HepG2 (cell line): Measurements from ENCODE around the gene MRPL38. TPM values are rescaled to one million over a fixed set of nuclear protein-coding genes. Genes with fewer than 3 reads are reported as not detected.

Experiments
- CENPT ChIP-seq: sonication (generic); formaldehyde crosslinking; IDR thresholded peaks from 2 replicates; pipeline ENCODE4 v1.8.0; 2022; ENCODE audit warnings: low read depth, mild to moderate bottlenecking, moderate library complexity, missing genetic modification reagents
- CHD2 ChIP-seq: IDR thresholded peaks from 2 replicates; pipeline ENCODE4 v1.6.1; 2011; ENCODE audit warnings: low read depth, low read length, improper control_type of control experiment
- GLI4 ChIP-seq: sonication (generic); formaldehyde crosslinking; IDR thresholded peaks from 2 replicates; pipeline ENCODE4 v1.5.1; 2020; ENCODE audit warnings: missing genetic modification reagents, mild to moderate bottlenecking, moderate library complexity, borderline replicate concordance
- GTF2F1 ChIP-seq: fragments of 150-350 bp; IDR thresholded peaks from 2 replicates; pipeline ENCODE4 v1.6.1; 2014; ENCODE audit warnings: low read length
- HNRNPUL1 ChIP-seq: fragments of 200-400 bp; formaldehyde crosslinking; IDR thresholded peaks from 2 replicates; pipeline ENCODE4 v1.6.1; 2017; ENCODE audit warnings: low read depth, mild to moderate bottlenecking, low read length, moderate library complexity
- JARID2 ChIP-seq: sonication (generic); formaldehyde crosslinking; IDR thresholded peaks from 2 replicates; pipeline ENCODE4 v1.8.1; 2023; ENCODE audit warnings: missing genetic modification reagents, inconsistent platforms; ENCODE audit not compliant: insufficient replicate concordance
- NFKB2 ChIP-seq: sonication (generic); formaldehyde crosslinking; IDR thresholded peaks from 2 replicates; pipeline ENCODE4 v1.4.0; 2020; ENCODE audit warnings: missing genetic modification reagents, borderline replicate concordance
- NFYC ChIP-seq: IDR thresholded peaks from 2 replicates; pipeline ENCODE4 v1.6.1; 2016; ENCODE audit warnings: missing genetic modification reagents, missing compliant biosample characterization
- NR2C2 ChIP-seq: sonication (generic); formaldehyde crosslinking; IDR thresholded peaks from 2 replicates; pipeline ENCODE4 v1.4.0; 2020; ENCODE audit warnings: missing genetic modification reagents, mild to moderate bottlenecking, moderate library complexity, borderline replicate concordance
- RFXAP ChIP-seq: sonication (generic); formaldehyde crosslinking; IDR thresholded peaks from 2 replicates; pipeline ENCODE4 v1.4.0; 2020; ENCODE audit warnings: missing genetic modification reagents, borderline replicate concordance
- SIN3A ChIP-seq: IDR thresholded peaks from 2 replicates; pipeline ENCODE4 v1.6.1; 2011; ENCODE audit warnings: low read depth, mild to moderate bottlenecking, control low read depth, low read length, borderline replicate concordance
- SMARCE1 ChIP-seq: fragments of 450-650 bp; IDR thresholded peaks from 2 replicates; pipeline ENCODE4 v1.6.1; 2017; ENCODE audit warnings: borderline replicate concordance
- SP1 ChIP-seq, 2 experiments: fragments of 450-650 bp in 1 of 2; sonication (generic) in 1 of 2; formaldehyde crosslinking in 1 of 2; IDR thresholded peaks; 2 replicates each; pipeline versions ENCODE4 v1.4.0 to v1.6.1; 2016 to 2020; ENCODE audit warnings: missing genetic modification reagents in 1 of 2
- STAG1 ChIP-seq: sonication (generic); formaldehyde crosslinking; IDR thresholded peaks from 2 replicates; pipeline ENCODE4 v1.4.0; 2020; ENCODE audit warnings: missing genetic modification reagents
- TBX2 ChIP-seq: sonication (generic); formaldehyde crosslinking; IDR thresholded peaks from 2 replicates; pipeline ENCODE4 v1.5.0; 2020; ENCODE audit warnings: missing genetic modification reagents, mild to moderate bottlenecking, borderline replicate concordance
- TBX3 ChIP-seq: fragments of 450-650 bp; IDR thresholded peaks from 2 replicates; pipeline ENCODE4 v1.6.1; 2017; ENCODE audit warnings: antibody characterized with exemption, mild to moderate bottlenecking, inconsistent platforms, borderline replicate concordance
- XBP1 ChIP-seq: sonication (generic); formaldehyde crosslinking; IDR thresholded peaks from 2 replicates; pipeline ENCODE4 v1.5.0; 2020; ENCODE audit warnings: missing genetic modification reagents
- ZFP41 ChIP-seq: sonication (generic); formaldehyde crosslinking; IDR thresholded peaks from 2 replicates; pipeline ENCODE4 v1.4.0; 2020; ENCODE audit warnings: mild to moderate bottlenecking, missing genetic modification reagents, borderline replicate concordance
- ZMYM3 ChIP-seq: sonication (generic); formaldehyde crosslinking; IDR thresholded peaks from 2 replicates; pipeline ENCODE4 v1.5.1; 2020; ENCODE audit warnings: mild to moderate bottlenecking, missing genetic modification reagents
- ZNF10 ChIP-seq: sonication (generic); formaldehyde crosslinking; IDR thresholded peaks from 2 replicates; pipeline ENCODE4 v1.4.0; 2020; ENCODE audit warnings: mild to moderate bottlenecking, low read depth, missing genetic modification reagents, borderline replicate concordance
- ZNF468 ChIP-seq: sonication (generic); formaldehyde crosslinking; IDR thresholded peaks from 2 replicates; pipeline ENCODE4 v1.8.0; 2022; ENCODE audit warnings: mild to moderate bottlenecking, moderate library complexity, missing genetic modification reagents
- ZNF577 ChIP-seq: sonication (generic); formaldehyde crosslinking; IDR thresholded peaks from 2 replicates; pipeline ENCODE4 v1.4.0; 2020; ENCODE audit warnings: mild to moderate bottlenecking, low read depth, missing genetic modification reagents, borderline replicate concordance
- ZNF672 ChIP-seq: sonication (generic); formaldehyde crosslinking; IDR thresholded peaks from 2 replicates; pipeline ENCODE4 v1.8.1; 2022; ENCODE audit warnings: missing genetic modification reagents
- polyA plus RNA-seq, 8 experiments: library from polyadenylated mRNA; depleted of rRNA in 3 of 8; stranded (reverse) in 7 of 8; unstranded in 1 of 8; fragments of >200 nt; fragmentation: Illumina TruSeq in 4 of 8; extraction: Trizol in 4 of 8; gene quantifications; 2 replicates each; pipeline versions ENCODE4 v1.2.1 to v1.2.3, GENCODE V29; 2011 to 2016; ENCODE audit warnings: low read depth in 4 of 8, missing spikeins in 1 of 8, mixed read lengths in 1 of 8; ENCODE audit not compliant: insufficient read depth in 1 of 8
- total RNA-seq, 5 experiments: library from RNA; depleted of rRNA; stranded (reverse); fragments of >200 nt; fragmentation: Illumina TruSeq; extraction: Trizol; gene quantifications; 2 replicates each; pipeline ENCODE4 v1.2.3, GENCODE V29; 2016; ENCODE audit warnings: low read depth in 1 of 5
- TF ChIP-seq, protein P1 (sequence below): sonication (generic); formaldehyde crosslinking; conservative IDR thresholded peaks from 2 replicates; pipeline ENCODE4 v1.5.0; 2020; ENCODE audit warnings: missing genetic modification reagents
- TF ChIP-seq, protein P2 (sequence below): sonication (generic); formaldehyde crosslinking; IDR thresholded peaks from 2 replicates; pipeline ENCODE4 v1.5.1; 2020; ENCODE audit warnings: mild to moderate bottlenecking, missing genetic modification reagents, moderate library complexity

Gene MRPL38
- total and polyA plus RNA-seq, 2 of the 13 experiments (the other 11 are each of a cell fraction or from before 2014, with no cell fraction given): 83.7 to 125 TPM

DNA sequence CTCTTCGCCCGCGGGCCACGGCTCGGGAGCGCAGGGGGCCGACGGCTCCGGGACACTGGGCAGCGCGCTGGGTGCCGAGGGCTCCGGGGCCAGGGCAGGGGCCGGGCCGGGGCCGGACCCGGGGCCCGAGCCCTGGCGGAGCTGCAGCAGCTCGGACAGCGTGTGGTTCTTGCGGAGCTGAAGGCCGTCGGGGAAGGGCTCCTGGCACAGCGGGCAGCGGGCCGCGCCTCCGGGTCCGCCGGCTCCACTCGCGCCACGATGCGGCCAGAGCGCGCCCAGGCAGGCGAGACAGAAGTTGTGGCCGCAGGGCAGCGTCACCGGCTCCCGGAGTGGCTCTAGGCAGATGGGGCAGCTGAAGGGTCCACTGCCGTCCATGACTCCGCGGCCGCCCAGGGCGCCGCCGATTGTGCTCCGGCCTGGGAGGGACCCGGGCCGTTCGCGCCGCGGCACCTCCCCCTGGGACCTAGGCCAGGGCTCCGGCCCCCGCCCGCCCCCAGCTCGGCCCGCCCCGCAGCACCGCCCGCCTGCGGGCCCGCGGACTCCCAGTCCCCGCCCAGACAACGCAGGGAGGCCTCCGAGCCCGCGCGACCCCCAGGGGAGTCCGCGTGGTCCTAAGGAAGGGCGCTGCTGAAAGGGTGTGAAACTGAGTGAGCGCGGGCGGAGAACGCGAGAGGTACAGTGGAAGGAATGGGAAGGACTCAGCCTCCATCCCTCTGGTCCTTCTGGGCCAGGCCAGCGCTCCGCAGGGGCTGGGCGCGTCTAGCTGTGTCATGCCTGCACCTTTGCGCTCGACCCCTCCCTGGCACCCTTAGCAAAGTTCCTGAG lies 26.3 kb downstream of the MRPL38 start, which contains the start of gene TRIM47 (continued):
- TF ChIP-seq TBX3 (peak; percentile 88), ZNF577 (CRISPR knock-in tag) (no peak), CHD2 (peak; percentile 71), HNRNPUL1 (no peak; the same call in 1 of the 2 replicates), ZNF672 (CRISPR knock-in tag) (no peak), RFXAP (0 out of 2 replicates have a peak, but pooled peaks have one; percentile 20), GLI4 (CRISPR knock-in tag) (no peak), XBP1 (0 out of 2 replicates have a peak, but pooled peaks have one; percentile 44), STAG1 (no peak), SIN3A (no peak), CENPT (CRISPR knock-in tag) (no peak), ZMYM3 (CRISPR knock-in tag) (peak; percentile 91), JARID2 (peak; percentile 82), GTF2F1 (no peak), ZFP41 (CRISPR knock-in tag) (0 out of 2 replicates have a peak, but pooled peaks have one; percentile 53), NFYC (CRISPR knock-in tag) (no peak; the same call in 1 of the 2 replicates), NR2C2 (CRISPR knock-in tag) (peak; percentile 11; the same call in 1 of the 2 replicates), ZNF468 (CRISPR knock-in tag) (no peak), ZNF10 (CRISPR knock-in tag) (no peak), SMARCE1 (no peak), TBX2 (CRISPR knock-in tag) (peak; percentile 51), NFKB2 (CRISPR knock-in tag) (peak; percentile 66), SP1 (IDR thresholded peaks at IDR 0.05) (no peak), SP1 (CRISPR knock-in tag; IDR thresholded peaks at IDR 0.05) (peak; percentile 70)
- TF ChIP-seq, protein P1, sequence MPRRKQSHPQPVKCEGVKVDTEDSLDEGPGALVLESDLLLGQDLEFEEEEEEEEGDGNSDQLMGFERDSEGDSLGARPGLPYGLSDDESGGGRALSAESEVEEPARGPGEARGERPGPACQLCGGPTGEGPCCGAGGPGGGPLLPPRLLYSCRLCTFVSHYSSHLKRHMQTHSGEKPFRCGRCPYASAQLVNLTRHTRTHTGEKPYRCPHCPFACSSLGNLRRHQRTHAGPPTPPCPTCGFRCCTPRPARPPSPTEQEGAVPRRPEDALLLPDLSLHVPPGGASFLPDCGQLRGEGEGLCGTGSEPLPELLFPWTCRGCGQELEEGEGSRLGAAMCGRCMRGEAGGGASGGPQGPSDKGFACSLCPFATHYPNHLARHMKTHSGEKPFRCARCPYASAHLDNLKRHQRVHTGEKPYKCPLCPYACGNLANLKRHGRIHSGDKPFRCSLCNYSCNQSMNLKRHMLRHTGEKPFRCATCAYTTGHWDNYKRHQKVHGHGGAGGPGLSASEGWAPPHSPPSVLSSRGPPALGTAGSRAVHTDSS (CRISPR knock-in tag): no peak
- TF ChIP-seq, protein P2, sequence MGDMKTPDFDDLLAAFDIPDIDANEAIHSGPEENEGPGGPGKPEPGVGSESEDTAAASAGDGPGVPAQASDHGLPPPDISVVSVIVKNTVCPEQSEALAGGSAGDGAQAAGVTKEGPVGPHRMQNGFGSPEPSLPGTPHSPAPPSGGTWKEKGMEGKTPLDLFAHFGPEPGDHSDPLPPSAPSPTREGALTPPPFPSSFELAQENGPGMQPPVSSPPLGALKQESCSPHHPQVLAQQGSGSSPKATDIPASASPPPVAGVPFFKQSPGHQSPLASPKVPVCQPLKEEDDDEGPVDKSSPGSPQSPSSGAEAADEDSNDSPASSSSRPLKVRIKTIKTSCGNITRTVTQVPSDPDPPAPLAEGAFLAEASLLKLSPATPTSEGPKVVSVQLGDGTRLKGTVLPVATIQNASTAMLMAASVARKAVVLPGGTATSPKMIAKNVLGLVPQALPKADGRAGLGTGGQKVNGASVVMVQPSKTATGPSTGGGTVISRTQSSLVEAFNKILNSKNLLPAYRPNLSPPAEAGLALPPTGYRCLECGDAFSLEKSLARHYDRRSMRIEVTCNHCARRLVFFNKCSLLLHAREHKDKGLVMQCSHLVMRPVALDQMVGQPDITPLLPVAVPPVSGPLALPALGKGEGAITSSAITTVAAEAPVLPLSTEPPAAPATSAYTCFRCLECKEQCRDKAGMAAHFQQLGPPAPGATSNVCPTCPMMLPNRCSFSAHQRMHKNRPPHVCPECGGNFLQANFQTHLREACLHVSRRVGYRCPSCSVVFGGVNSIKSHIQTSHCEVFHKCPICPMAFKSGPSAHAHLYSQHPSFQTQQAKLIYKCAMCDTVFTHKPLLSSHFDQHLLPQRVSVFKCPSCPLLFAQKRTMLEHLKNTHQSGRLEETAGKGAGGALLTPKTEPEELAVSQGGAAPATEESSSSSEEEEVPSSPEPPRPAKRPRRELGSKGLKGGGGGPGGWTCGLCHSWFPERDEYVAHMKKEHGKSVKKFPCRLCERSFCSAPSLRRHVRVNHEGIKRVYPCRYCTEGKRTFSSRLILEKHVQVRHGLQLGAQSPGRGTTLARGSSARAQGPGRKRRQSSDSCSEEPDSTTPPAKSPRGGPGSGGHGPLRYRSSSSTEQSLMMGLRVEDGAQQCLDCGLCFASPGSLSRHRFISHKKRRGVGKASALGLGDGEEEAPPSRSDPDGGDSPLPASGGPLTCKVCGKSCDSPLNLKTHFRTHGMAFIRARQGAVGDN (CRISPR knock-in tag): peak; percentile 78
